Measurements from ENCODE around the gene SERPINA12. TPM values are rescaled to one million over a fixed set of nuclear protein-coding genes. Genes with fewer than 3 reads are reported as not detected.
"Not testable (repeated sequence)": the region's sequence is repeated elsewhere in the genome, so short reads cannot be mapped to it uniquely, and the experiment has no call there.

SERPINA12 gene
- total RNA-seq, 2 donors from 2014 or later: not detected

GRCh38 chr14:94498215-94498614 is 11.1 kb downstream of the SERPINA12 start:
- ATAC-seq (replicated peaks in 1 of 2) (no peak), DNase-seq (no peak)
- H3K9me3 Mint-ChIP-seq: no peaks in the 10 kb centered on the region
- no peaks in the 10 kb centered on the region for H3K4me1 Mint-ChIP-seq (ENCODE audit: low read depth)
- no peak overlapping the region for H3K4me3 Mint-ChIP-seq
- no peaks in the 10 kb centered on the region for H3K36me3 Mint-ChIP-seq (ENCODE audit: insufficient read depth in 2 of 2)
- H3K27me3 Mint-ChIP-seq (ENCODE audit: low read depth): no peaks in the 10 kb centered on the region
- H3K27ac Mint-ChIP-seq: no peak overlapping the region

GRCh38 chr14:94494085-94494484 is 15.2 kb downstream of the SERPINA12 start:
- Mint-ChIP-seq H3K9me3 (no peaks in the 10 kb centered on the region), H3K4me1 (ENCODE audit: low read depth) (no peaks in the 10 kb centered on the region), H3K4me3 (no peak overlapping the region), H3K36me3 (ENCODE audit: insufficient read depth in 2 of 2) (no peaks in the 10 kb centered on the region), H3K27ac (no peak overlapping the region), H3K27me3 (ENCODE audit: low read depth) (no peaks in the 10 kb centered on the region)
- no peak for ATAC-seq (replicated peaks in 1 of 2)
- DNase-seq: no peak

GRCh38 chr14:94491511-94491910 is 17.8 kb downstream of the SERPINA12 start:
- peaks cover 9% of the 10 kb centered on the region for H3K27me3 Mint-ChIP-seq (ENCODE audit: low read depth)

GRCh38 chr14:94489336-94489735 is 19.9 kb downstream of the SERPINA12 start:
- Mint-ChIP-seq H3K9me3 (no peaks in the 10 kb centered on the region), H3K36me3 (ENCODE audit: insufficient read depth in 2 of 2) (no peaks in the 10 kb centered on the region), H3K27me3 (ENCODE audit: low read depth) (peaks cover 9% of the 10 kb centered on the region), H3K4me3 (no peak overlapping the region), H3K4me1 (ENCODE audit: low read depth) (peaks cover 4% of the 10 kb centered on the region), H3K27ac (no peak overlapping the region)
- no peak for DNase-seq
- no peak for ATAC-seq (replicated peaks in 1 of 2)

More at GRCh38 chr14:94491511-94491910, 17.8 kb downstream of the SERPINA12 start:
- Mint-ChIP-seq H3K9me3 (no peaks in the 10 kb centered on the region), H3K4me3 (no peak overlapping the region), H3K36me3 (ENCODE audit: insufficient read depth in 2 of 2) (no peaks in the 10 kb centered on the region), H3K4me1 (ENCODE audit: low read depth) (no peaks in the 10 kb centered on the region), H3K27ac (no peak overlapping the region)
- DNase-seq: no peak
- ATAC-seq (replicated peaks in 1 of 2): no peak

GRCh38 chr14:94486883-94487282 is 22.4 kb downstream of the SERPINA12 start:
- Mint-ChIP-seq H3K4me1 (ENCODE audit: low read depth) (peaks cover 4% of the 10 kb centered on the region), H3K9me3 (no peaks in the 10 kb centered on the region), H3K27me3 (ENCODE audit: low read depth) (peaks cover 20% of the 10 kb centered on the region), H3K36me3 (ENCODE audit: insufficient read depth in 2 of 2) (no peaks in the 10 kb centered on the region), H3K4me3 (no peak overlapping the region), H3K27ac (no peak overlapping the region)
- ATAC-seq (replicated peaks in 1 of 2) (no peak), DNase-seq (no peak)

GRCh38 chr14:94485944-94486841 is 23.1 kb downstream of the SERPINA12 start:
- Mint-ChIP-seq H3K4me3 (no peak overlapping the region), H3K27ac (no peak overlapping the region)

GRCh38 chr14:94484481-94484880 is 24.8 kb downstream of the SERPINA12 start:
- Mint-ChIP-seq H3K4me3 (no peak overlapping the region), H3K36me3 (ENCODE audit: insufficient read depth in 2 of 2) (no peaks in the 10 kb centered on the region), H3K9me3 (no peaks in the 10 kb centered on the region), H3K4me1 (ENCODE audit: low read depth) (peaks cover 4% of the 10 kb centered on the region), H3K27me3 (ENCODE audit: low read depth) (peaks cover 20% of the 10 kb centered on the region), H3K27ac (no peak overlapping the region)
- ATAC-seq (replicated peaks in 1 of 2): no peak
- DNase-seq: no peak

More at GRCh38 chr14:94485944-94486841, 23.1 kb downstream of the SERPINA12 start:
- Mint-ChIP-seq H3K27me3 (ENCODE audit: low read depth) (peaks cover 20% of the 10 kb centered on the region), H3K36me3 (ENCODE audit: insufficient read depth in 2 of 2) (no peaks in the 10 kb centered on the region), H3K9me3 (no peaks in the 10 kb centered on the region), H3K4me1 (ENCODE audit: low read depth) (peaks cover 4% of the 10 kb centered on the region)
- ATAC-seq (replicated peaks in 1 of 2): peak; percentile 49 to 55
- peak; percentile 37 to 65 for DNase-seq

- peaks cover under 1 to 1% of the 10 kb centered on the region in 2 donors for H3K9me3 Mint-ChIP-seq
- H3K27me3 Mint-ChIP-seq (ENCODE audit: low read depth): peaks cover 20% of the 10 kb centered on the region
- H3K4me1 Mint-ChIP-seq (ENCODE audit: low read depth): peaks cover 4% of the 10 kb centered on the region
- ATAC-seq (replicated peaks in 1 of 2): peak in 1 of 2 donors; percentile 45
- no peak overlapping the region for H3K27ac Mint-ChIP-seq
- no peak overlapping the region for H3K4me3 Mint-ChIP-seq
- peaks cover 0 to 1% of the 10 kb centered on the region in 2 donors for H3K36me3 Mint-ChIP-seq (ENCODE audit: insufficient read depth in 2 of 2)
- DNase-seq: no peak
Measured at GRCh38 chr14:94483729-94484275, 25.5 kb downstream of the SERPINA12 start.

GRCh38 chr14:94483071-94483451 is 26.2 kb downstream of the SERPINA12 start:
- no peak for ATAC-seq (replicated peaks in 1 of 2)
- no peak overlapping the region for H3K4me3 Mint-ChIP-seq
- H3K4me1 Mint-ChIP-seq (ENCODE audit: low read depth): peaks cover 4% of the 10 kb centered on the region
- peaks cover 3% of the 10 kb centered on the region in 2 donors for H3K9me3 Mint-ChIP-seq
- peaks cover 20% of the 10 kb centered on the region for H3K27me3 Mint-ChIP-seq (ENCODE audit: low read depth)
- DNase-seq: no peak
- H3K36me3 Mint-ChIP-seq (ENCODE audit: insufficient read depth in 2 of 2): peaks cover 2 to 3% of the 10 kb centered on the region in 2 donors
- no peak overlapping the region for H3K27ac Mint-ChIP-seq

GRCh38 chr14:94482132-94483070 is 26.9 kb downstream of the SERPINA12 start:
- not testable (repeated sequence) for ATAC-seq (replicated peaks in 1 of 2); DNase-seq; H3K4me1 Mint-ChIP-seq (ENCODE audit: low read depth); H3K36me3 Mint-ChIP-seq (ENCODE audit: insufficient read depth in 2 of 2); H3K27ac Mint-ChIP-seq; H3K9me3 Mint-ChIP-seq; H3K4me3 Mint-ChIP-seq
- peaks cover 18% of the 10 kb centered on the region for H3K27me3 Mint-ChIP-seq (ENCODE audit: low read depth)

GRCh38 chr14:94481468-94482131 is 27.7 kb downstream of the SERPINA12 start:
- Mint-ChIP-seq H3K9me3 (peaks cover 5 to 6% of the 10 kb centered on the region in 2 donors), H3K4me3 (no peak overlapping the region), H3K27ac (no peak overlapping the region), H3K36me3 (ENCODE audit: insufficient read depth in 2 of 2) (peaks cover 2 to 3% of the 10 kb centered on the region in 2 donors), H3K27me3 (ENCODE audit: low read depth) (peaks cover 10% of the 10 kb centered on the region), H3K4me1 (ENCODE audit: low read depth) (peaks cover 4% of the 10 kb centered on the region)
- ATAC-seq (replicated peaks in 1 of 2) (no peak), DNase-seq (no peak)

- Mint-ChIP-seq H3K27me3 (ENCODE audit: low read depth) (peaks cover 10% of the 10 kb centered on the region), H3K4me1 (ENCODE audit: low read depth) (no peaks in the 10 kb centered on the region), H3K27ac (no peak overlapping the region), H3K36me3 (ENCODE audit: insufficient read depth in 2 of 2) (peaks cover 2 to 3% of the 10 kb centered on the region in 2 donors), H3K4me3 (no peak overlapping the region), H3K9me3 (peaks cover 5 to 6% of the 10 kb centered on the region in 2 donors)
- ATAC-seq (replicated peaks in 1 of 2): no peak
- DNase-seq: no peak
Measured at GRCh38 chr14:94480809-94481208, 28.5 kb downstream of the SERPINA12 start.
